Liver (tissue), 9 donors: Measurements from ENCODE around the gene GNB1L. TPM values are rescaled to one million over a fixed set of nuclear protein-coding genes. Genes with fewer than 3 reads are reported as not detected.

Source experiments
- DNase-seq: peaks from one replicate; pipeline ENCODE4 v3.0.0-alpha.2; 2017; ENCODE audit warnings: low spot score
- H3K27ac ChIP-seq, 2 donors: one replicate each; pipeline ENCODE4 v1.7.0; 2013; ENCODE audit warnings: inconsistent platforms in 2 of 2, low read length in 2 of 2, control low read depth in 1 of 2, low read depth in 1 of 2, mild to moderate bottlenecking in 1 of 2
- H3K27me3 ChIP-seq, 4 donors: one replicate each; pipeline versions ENCODE4 v1.6.1 to v1.7.0; 2013; ENCODE audit warnings: low read length in 3 of 4, inconsistent platforms in 1 of 4, mild to moderate bottlenecking in 1 of 4, moderate library complexity in 1 of 4; ENCODE audit not compliant: control insufficient read depth in 4 of 4, insufficient read depth in 4 of 4
- H3K36me3 ChIP-seq, 4 donors: one replicate each; pipeline versions ENCODE4 v1.6.1 to v1.7.0; 2013; ENCODE audit warnings: low read length in 3 of 4, mild to moderate bottlenecking in 3 of 4, low read depth in 1 of 4, moderate library complexity in 1 of 4; ENCODE audit not compliant: control insufficient read depth in 4 of 4, insufficient read depth in 3 of 4
- H3K4me1 ChIP-seq, 4 donors: one replicate each; pipeline versions ENCODE4 v1.6.1 to v1.7.0; 2013; ENCODE audit warnings: low read length in 3 of 4, mild to moderate bottlenecking in 3 of 4, moderate library complexity in 1 of 4; ENCODE audit not compliant: control insufficient read depth in 4 of 4, insufficient read depth in 4 of 4
- H3K4me3 ChIP-seq, 3 donors: one replicate each; pipeline versions ENCODE4 v1.6.1 to v1.7.0; 2013; ENCODE audit warnings: low read length in 3 of 3, control low read depth in 1 of 3, low read depth in 1 of 3, mild to moderate bottlenecking in 1 of 3
- H3K9ac ChIP-seq, 2 donors: one replicate each; pipeline ENCODE4 v1.7.0; 2013; ENCODE audit warnings: low read length in 2 of 2, mild to moderate bottlenecking in 2 of 2, moderate library complexity in 2 of 2, control low read depth in 1 of 2, low read depth in 1 of 2
- H3K9me3 ChIP-seq, 4 donors: one replicate each; pipeline versions ENCODE4 v1.6.1 to v1.7.0; 2013; ENCODE audit warnings: low read length in 3 of 4; ENCODE audit not compliant: control insufficient read depth in 4 of 4
- ATF3 ChIP-seq: IDR thresholded peaks from 2 replicates; pipeline ENCODE4 v1.6.1; 2016; ENCODE audit warnings: antibody characterized with exemption
- CTCF ChIP-seq: fragments of 150-350 bp; IDR thresholded peaks from 2 replicates; pipeline ENCODE4 v1.5.1; 2017; ENCODE audit warnings: improper control_type of control experiment, low read depth, low read length; ENCODE audit not compliant: missing input control
- EGR1 ChIP-seq, 2 donors: IDR thresholded peaks; 2 replicates each; pipeline ENCODE4 v1.6.1; 2016 to 2018; ENCODE audit warnings: antibody characterized with exemption in 2 of 2, low read depth in 2 of 2
- FOXA1 ChIP-seq: IDR thresholded peaks from 2 replicates; pipeline ENCODE4 v1.6.1; 2016; ENCODE audit warnings: antibody characterized with exemption
- FOXA2 ChIP-seq: IDR thresholded peaks from 2 replicates; pipeline ENCODE4 v1.6.1; 2016; ENCODE audit warnings: antibody characterized with exemption
- GABPA ChIP-seq, 2 donors: IDR thresholded peaks in 1 of 2; conservative IDR thresholded peaks in 1 of 2; 2 replicates each; pipeline ENCODE4 v1.6.1; 2016; ENCODE audit warnings: antibody characterized with exemption in 2 of 2, mild to moderate bottlenecking in 1 of 2, moderate library complexity in 1 of 2
- HNF4A ChIP-seq, 2 donors: conservative IDR thresholded peaks; 2 replicates each; pipeline ENCODE4 v1.6.1; 2016; ENCODE audit warnings: antibody characterized with exemption in 2 of 2, mild to moderate bottlenecking in 2 of 2
- HNF4G ChIP-seq: IDR thresholded peaks from 2 replicates; pipeline ENCODE4 v1.6.1; 2016; ENCODE audit warnings: antibody characterized with exemption
- JUND ChIP-seq, 2 donors: IDR thresholded peaks; 2 replicates each; pipeline ENCODE4 v1.6.1; 2016; ENCODE audit warnings: antibody characterized with exemption in 2 of 2
- MAX ChIP-seq: IDR thresholded peaks from 2 replicates; pipeline ENCODE4 v1.6.1; 2016; ENCODE audit warnings: antibody characterized with exemption
- NR2F2 ChIP-seq: IDR thresholded peaks from 2 replicates; pipeline ENCODE4 v1.6.1; 2016; ENCODE audit warnings: antibody characterized with exemption
- RAD21 ChIP-seq, 2 donors: IDR thresholded peaks; 2 replicates each; pipeline ENCODE4 v1.6.1; 2016; ENCODE audit warnings: antibody characterized with exemption in 2 of 2, mild to moderate bottlenecking in 2 of 2
- REST ChIP-seq: IDR thresholded peaks from 2 replicates; pipeline ENCODE4 v1.6.1; 2016; ENCODE audit warnings: antibody characterized with exemption, mild to moderate bottlenecking
- RXRA ChIP-seq, 2 donors: IDR thresholded peaks; 2 replicates each; pipeline ENCODE4 v1.6.1; 2017 to 2018; ENCODE audit warnings: antibody characterized with exemption in 2 of 2, mild to moderate bottlenecking in 1 of 2
- SP1 ChIP-seq: IDR thresholded peaks from 2 replicates; pipeline ENCODE4 v1.6.1; 2018; ENCODE audit warnings: antibody characterized with exemption, mild to moderate bottlenecking
- TAF1 ChIP-seq: conservative IDR thresholded peaks from 2 replicates; pipeline ENCODE4 v1.6.1; 2016; ENCODE audit warnings: antibody characterized with exemption, mild to moderate bottlenecking
- YY1 ChIP-seq: IDR thresholded peaks from 2 replicates; pipeline ENCODE4 v1.6.1; 2016; ENCODE audit warnings: antibody characterized with exemption, mild to moderate bottlenecking
- ZBTB33 ChIP-seq: IDR thresholded peaks from 2 replicates; pipeline ENCODE4 v1.6.1; 2016; ENCODE audit warnings: antibody characterized with exemption
- WGBS: extraction: QIAGEN DNeasy Blood & Tissue Kit; methylation state at CpG from one replicate; pipeline ENCODE4 v1.1.7; 2013; 5-methylcytosine and 5-hydroxymethylcytosine counted together
- polyA plus RNA-seq, 2 donors: library from polyadenylated mRNA; stranded (reverse) in 1 of 2; unstranded in 1 of 2; fragments of 200-250 nt in 1 of 2; fragments of >200 nt in 1 of 2; fragmentation: Nextera tagmentation in 1 of 2; extraction: Ambion mirVana in 1 of 2; gene quantifications; one replicate each; pipeline versions ENCODE4 v1.2.1 to v1.2.3, GENCODE V29; 2013 to 2015
- total RNA-seq, 2 donors: library from RNA; depleted of rRNA; stranded (reverse); fragments of >200 nt; gene quantifications; one replicate each; pipeline ENCODE4 v1.2.3, GENCODE V29; 2014
- donor health status: healthy.
- donor health status: healthy.
- donor health status: healthy.
- donor health status: healthy.
- donor health status: healthy.

The GNB1L gene
- total and polyA plus RNA-seq, 4 donors: 1.5 to 3.6 (median 1.9) TPM

GRCh38 chr22:19887256-19887985 is 32.7 kb upstream of the GNB1L start:
- DNase-seq: no peak
- Histone ChIP-seq H3K9me3 (no peaks in the 10 kb centered on the region), H3K36me3 (peaks cover 0 to 20% (median 2%) of the 10 kb centered on the region in 4 donors), H3K27me3 (no peaks in the 10 kb centered on the region), H3K4me1 (peaks cover 0 to 3% (median 0%) of the 10 kb centered on the region in 4 donors), H3K9ac (no peak overlapping the region), H3K4me3 (no peak overlapping the region), H3K27ac (peak overlapping the region in 1 of 2 donors; percentile 38)
- TF ChIP-seq ZBTB33: no peak
- no peak for TF ChIP-seq FOXA1
- TF ChIP-seq HNF4G: no peak
- no peak for TF ChIP-seq RAD21 (IDR thresholded peaks at IDR 0.05)
- TF ChIP-seq TAF1: no peak
- TF ChIP-seq MAX: no peak
- no peak for TF ChIP-seq RXRA (IDR thresholded peaks at IDR 0.05)
- no peak for TF ChIP-seq NR2F2
- no peak for TF ChIP-seq EGR1 (IDR thresholded peaks at IDR 0.05; ENCODE audit: low read depth in 2 of 2)
- no peak for TF ChIP-seq JUND (IDR thresholded peaks at IDR 0.05)
- TF ChIP-seq FOXA2: no peak
- no peak for TF ChIP-seq SP1
- TF ChIP-seq CTCF: no peak
- no peak for TF ChIP-seq ATF3
- no peak for TF ChIP-seq YY1
- TF ChIP-seq HNF4A (conservative IDR thresholded peaks at IDR 0.05): no peak
- TF ChIP-seq REST: no peak
- TF ChIP-seq GABPA (IDR thresholded peaks at IDR 0.05 in 1 of 2, conservative IDR thresholded peaks at IDR 0.05 in 1 of 2): no peak
- WGBS: 93% methylated on average over 16 of the region's 16 CpGs
